ENCODE measurements around the gene TCFL5. TPM values are rescaled to one million over a fixed set of nuclear protein-coding genes. Genes with fewer than 3 reads are reported as not detected.

Gene TCFL5
- total RNA-seq, 6 experiments from 2014 or later = 19.9 to 25.2 (median 21.1) TPM

- Mint-ChIP-seq H3K27me3 (ENCODE audit: insufficient read depth) (no peaks in the 10 kb centered on the region; the same call in none of the 2 replicates), H3K27ac (peak overlapping the region; percentile 57), H3K4me3 (no peak overlapping the region; the same call in 1 of the 2 replicates), H3K4me1 (ENCODE audit: low read depth) (peaks cover 21% of the 10 kb centered on the region), H3K36me3 (ENCODE audit: low read depth) (peaks cover 5% of the 10 kb centered on the region), H3K9me3 (no peaks in the 10 kb centered on the region)
- TF ChIP-seq, protein P1, sequence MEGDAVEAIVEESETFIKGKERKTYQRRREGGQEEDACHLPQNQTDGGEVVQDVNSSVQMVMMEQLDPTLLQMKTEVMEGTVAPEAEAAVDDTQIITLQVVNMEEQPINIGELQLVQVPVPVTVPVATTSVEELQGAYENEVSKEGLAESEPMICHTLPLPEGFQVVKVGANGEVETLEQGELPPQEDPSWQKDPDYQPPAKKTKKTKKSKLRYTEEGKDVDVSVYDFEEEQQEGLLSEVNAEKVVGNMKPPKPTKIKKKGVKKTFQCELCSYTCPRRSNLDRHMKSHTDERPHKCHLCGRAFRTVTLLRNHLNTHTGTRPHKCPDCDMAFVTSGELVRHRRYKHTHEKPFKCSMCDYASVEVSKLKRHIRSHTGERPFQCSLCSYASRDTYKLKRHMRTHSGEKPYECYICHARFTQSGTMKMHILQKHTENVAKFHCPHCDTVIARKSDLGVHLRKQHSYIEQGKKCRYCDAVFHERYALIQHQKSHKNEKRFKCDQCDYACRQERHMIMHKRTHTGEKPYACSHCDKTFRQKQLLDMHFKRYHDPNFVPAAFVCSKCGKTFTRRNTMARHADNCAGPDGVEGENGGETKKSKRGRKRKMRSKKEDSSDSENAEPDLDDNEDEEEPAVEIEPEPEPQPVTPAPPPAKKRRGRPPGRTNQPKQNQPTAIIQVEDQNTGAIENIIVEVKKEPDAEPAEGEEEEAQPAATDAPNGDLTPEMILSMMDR (IDR thresholded peaks at IDR 0.05) = peak; percentile 92
- DNase-seq = no peak
These were observed 53.3 kb downstream of the TCFL5 start for GRCh38 chr20:62808211-62808865.

DNA sequence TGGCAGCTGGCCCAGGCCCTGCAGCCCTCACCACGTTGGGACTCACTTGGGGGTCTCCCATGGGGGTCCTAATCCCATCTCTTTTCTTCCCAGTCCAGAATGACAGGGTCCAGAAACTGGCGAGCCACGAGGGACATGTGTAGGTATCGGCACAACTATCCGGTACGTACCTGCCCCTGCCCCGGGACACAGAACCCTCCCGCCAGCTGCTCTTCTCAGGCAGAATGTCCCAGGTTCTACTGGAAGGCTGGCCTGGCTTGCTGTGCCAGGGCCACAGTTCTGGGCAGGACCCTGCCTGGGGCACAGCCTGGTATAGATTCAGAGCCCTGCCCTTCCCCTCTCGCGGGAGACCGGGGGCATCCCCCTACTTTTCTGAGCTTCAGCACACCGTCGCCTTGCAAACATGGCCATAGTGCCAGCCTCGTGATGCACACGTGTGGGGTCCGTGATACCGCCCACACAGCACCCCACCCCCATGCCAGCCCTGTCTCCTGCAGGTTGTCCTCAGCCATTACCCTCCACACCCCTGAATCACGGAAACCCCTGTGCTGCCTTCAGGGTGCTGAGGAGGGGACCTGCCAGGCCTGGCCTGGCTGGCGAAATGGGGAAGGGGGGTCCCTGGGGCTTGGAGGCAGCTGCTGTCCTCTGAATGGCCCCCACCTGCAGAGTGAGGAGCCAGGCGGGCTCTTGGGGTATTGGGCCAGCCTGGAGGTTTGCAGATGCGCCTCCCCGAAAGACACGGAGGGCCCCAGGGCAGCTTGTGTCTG is 54.0 kb downstream of the TCFL5 start:
- Mint-ChIP-seq H3K27ac (no peak overlapping the region), H3K4me3 (no peak overlapping the region), H3K36me3 (ENCODE audit: low read depth) (peaks cover 5% of the 10 kb centered on the region), H3K27me3 (ENCODE audit: insufficient read depth) (no peaks in the 10 kb centered on the region; the same call in none of the 2 replicates), H3K4me1 (ENCODE audit: low read depth) (peaks cover 21% of the 10 kb centered on the region), H3K9me3 (no peaks in the 10 kb centered on the region)
- DNase-seq = no peak
- TF ChIP-seq, protein P1 (IDR thresholded peaks at IDR 0.05) = no peak

GRCh38 chr20:62806383-62807050 is 55.1 kb downstream of the TCFL5 start:
- peaks cover 5% of the 10 kb centered on the region for H3K36me3 Mint-ChIP-seq (ENCODE audit: low read depth)
- peak overlapping the region; percentile 77 for H3K27ac Mint-ChIP-seq

DNA sequence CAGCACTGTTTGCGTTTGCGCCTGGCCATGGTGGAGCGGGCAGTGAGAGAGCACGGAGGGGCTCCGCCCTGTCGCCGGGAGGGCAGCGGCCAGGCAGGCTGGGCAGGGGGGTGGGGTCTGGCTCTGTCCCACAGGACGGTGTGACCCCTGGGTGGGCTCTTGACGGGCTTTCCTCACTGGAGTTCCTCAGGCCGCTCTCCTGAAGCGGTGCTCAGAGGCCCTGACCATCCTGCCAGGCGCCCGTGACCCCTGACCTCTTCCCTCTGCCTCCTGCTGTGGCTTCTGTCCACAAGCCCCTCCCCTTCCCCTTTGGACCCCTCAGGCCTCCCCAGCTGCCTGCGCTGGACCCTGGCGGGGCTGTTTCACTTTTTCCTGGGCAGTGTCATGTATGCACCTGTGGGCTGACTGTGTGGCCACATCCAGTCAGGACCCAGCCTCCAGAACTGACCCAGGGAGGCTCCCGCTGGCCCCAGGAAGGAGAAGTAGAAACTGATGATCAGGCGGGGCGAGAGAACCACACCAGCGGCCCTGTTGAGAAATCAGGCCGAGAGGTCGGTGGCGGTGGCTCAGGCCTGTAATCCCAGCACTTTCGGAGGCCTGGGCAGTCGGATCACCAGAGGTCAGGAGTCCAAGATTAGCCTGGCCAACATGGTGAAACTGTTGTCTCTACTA is 55.8 kb downstream of the TCFL5 start:
- no peaks in the 10 kb centered on the region; the same call in none of the 2 replicates for H3K27me3 Mint-ChIP-seq (ENCODE audit: insufficient read depth)
- DNase-seq = no peak
- TF ChIP-seq, protein P1 (IDR thresholded peaks at IDR 0.05) = no peak
- H3K27ac Mint-ChIP-seq = peak overlapping the region; percentile 77
- H3K9me3 Mint-ChIP-seq = no peaks in the 10 kb centered on the region
- H3K4me1 Mint-ChIP-seq (ENCODE audit: low read depth) = peaks cover 21% of the 10 kb centered on the region
- peaks cover 5% of the 10 kb centered on the region for H3K36me3 Mint-ChIP-seq (ENCODE audit: low read depth)
- peak overlapping the region; percentile 88 for H3K4me3 Mint-ChIP-seq

More at GRCh38 chr20:62806383-62807050, 55.1 kb downstream of the TCFL5 start:
- peak overlapping the region; percentile 88 for H3K4me3 Mint-ChIP-seq
- H3K9me3 Mint-ChIP-seq = no peaks in the 10 kb centered on the region
- H3K4me1 Mint-ChIP-seq (ENCODE audit: low read depth) = peaks cover 21% of the 10 kb centered on the region
- DNase-seq = no peak
- no peaks in the 10 kb centered on the region; the same call in none of the 2 replicates for H3K27me3 Mint-ChIP-seq (ENCODE audit: insufficient read depth)
- TF ChIP-seq, protein P1 (IDR thresholded peaks at IDR 0.05) = no peak

DNA sequence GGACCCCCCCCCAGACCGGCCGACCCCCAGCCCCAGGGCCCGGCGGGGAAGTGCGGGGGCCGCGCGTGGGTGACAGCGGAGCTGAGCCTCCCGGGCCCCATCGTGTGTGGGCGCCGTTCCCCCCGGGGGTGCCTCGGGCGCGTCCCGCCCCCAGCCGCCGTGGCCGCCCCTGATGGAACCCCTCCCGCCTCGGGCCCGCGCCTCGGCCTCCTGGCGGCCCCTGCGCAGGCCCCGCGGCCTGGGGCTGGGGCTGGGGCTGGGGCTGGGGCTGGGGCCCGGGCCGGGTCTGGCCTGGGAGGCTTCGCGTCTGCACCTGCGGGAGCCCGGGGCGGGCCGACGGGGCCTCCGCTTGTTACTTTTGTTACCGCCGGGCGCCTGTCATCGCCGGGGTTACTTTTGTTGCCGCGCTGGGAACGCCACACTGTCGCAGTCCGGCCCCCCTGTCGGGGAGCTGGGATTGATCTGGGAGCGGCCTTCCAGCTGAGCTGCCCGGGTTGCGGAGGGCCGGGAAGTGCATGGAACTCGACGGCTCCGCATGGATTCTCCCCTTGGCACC is 56.4 kb downstream of the TCFL5 start:
- no peaks in the 10 kb centered on the region for H3K9me3 Mint-ChIP-seq
- H3K27me3 Mint-ChIP-seq (ENCODE audit: insufficient read depth) = no peaks in the 10 kb centered on the region; the same call in none of the 2 replicates
- peak overlapping the region; percentile 88 for H3K4me3 Mint-ChIP-seq
- peak overlapping the region; percentile 77 for H3K27ac Mint-ChIP-seq
- H3K36me3 Mint-ChIP-seq (ENCODE audit: low read depth) = peaks cover 5% of the 10 kb centered on the region
- no peak for DNase-seq
- TF ChIP-seq, protein P1 (IDR thresholded peaks at IDR 0.05) = no peak
- H3K4me1 Mint-ChIP-seq (ENCODE audit: low read depth) = peaks cover 21% of the 10 kb centered on the region

Measured in HFFc6 (cell line).